Lung (tissue), 12 donors: ENCODE results near the gene GPRC5A. TPM values are rescaled to one million over a fixed set of nuclear protein-coding genes. Genes with fewer than 3 reads are reported as not detected.

Source experiments
- ATAC-seq: fragments of 200-7000 bp; cut with Tn5 transposase; one replicate; pipeline ENCODE4 v1.9.1; 2020; ENCODE audit warnings: moderate number of reproducible peaks; ENCODE audit not compliant: insufficient read depth, low FRiP score
- DNase-seq, 3 donors: peaks; one replicate each; pipeline ENCODE4 v3.0.0-alpha.2; 2013 to 2017
- H3K27ac ChIP-seq, 2 donors: one replicate each; pipeline ENCODE4 v1.5.1; 2013; ENCODE audit warnings: mild to moderate bottlenecking in 2 of 2, moderate library complexity in 2 of 2, control low read depth in 1 of 2, inconsistent platforms in 1 of 2, low read depth in 1 of 2, low read length in 1 of 2
- H3K27me3 ChIP-seq, 3 donors: one replicate each; pipeline ENCODE4 v1.5.1; 2013; ENCODE audit warnings: low read length in 2 of 3; ENCODE audit not compliant: control insufficient read depth in 3 of 3, insufficient read depth in 3 of 3
- H3K36me3 ChIP-seq, 4 donors: one replicate each; pipeline ENCODE4 v1.5.1; 2013; ENCODE audit warnings: low read length in 4 of 4, mild to moderate bottlenecking in 1 of 4, moderate library complexity in 1 of 4; ENCODE audit not compliant: control insufficient read depth in 4 of 4, insufficient read depth in 4 of 4
- H3K4me1 ChIP-seq, 5 donors: one replicate each; pipeline ENCODE4 v1.5.1; 2013; ENCODE audit warnings: low read length in 5 of 5, mild to moderate bottlenecking in 2 of 5, moderate library complexity in 1 of 5; ENCODE audit not compliant: control insufficient read depth in 5 of 5, insufficient read depth in 5 of 5
- H3K4me3 ChIP-seq: one replicate; pipeline ENCODE4 v1.5.1; 2013; ENCODE audit warnings: mild to moderate bottlenecking, control low read depth, moderate library complexity
- H3K9ac ChIP-seq, 2 donors: one replicate each; pipeline ENCODE4 v1.5.1; 2013; ENCODE audit warnings: low read length in 2 of 2, control low read depth in 1 of 2; ENCODE audit not compliant: insufficient read depth in 1 of 2
- H3K9me3 ChIP-seq, 4 donors: one replicate each; pipeline ENCODE4 v1.5.1; 2013; ENCODE audit warnings: low read length in 3 of 4, mild to moderate bottlenecking in 1 of 4, moderate library complexity in 1 of 4; ENCODE audit not compliant: control insufficient read depth in 4 of 4, insufficient read depth in 3 of 4
- CTCF ChIP-seq: IDR thresholded peaks from 2 replicates; pipeline ENCODE4 v1.5.1; 2012; ENCODE audit warnings: mild to moderate bottlenecking; ENCODE audit errors: control extremely low read depth, extremely low read depth
- WGBS, 2 donors: extraction: QIAGEN DNeasy Blood & Tissue Kit; methylation state at CpG; one replicate each; pipeline ENCODE4 v1.1.7; 2013; 5-methylcytosine and 5-hydroxymethylcytosine counted together
- polyA plus RNA-seq, 2 donors: library from polyadenylated mRNA; stranded (reverse); fragments of 200-250 nt; gene quantifications; one replicate each; pipeline ENCODE4 v1.2.1, GENCODE V29; 2013
- total RNA-seq, 2 donors: library from RNA; depleted of rRNA in 1 of 2; stranded (reverse); fragments of >200 nt in 1 of 2; gene quantifications; one replicate each; pipeline ENCODE4 v1.2.1, GENCODE V29; 2014 to 2021
- donor health status: control.
- donor health status: control.
- donor health status: Bipolar disorder and iron deficiency.
- donor health status: healthy.
- donor health status: DM: yes; HTN: yes; CAD: no.

Gene GPRC5A
- total and polyA plus RNA-seq, 4 donors: 117 to 418 (median 172) TPM

- H3K4me1 ChIP-seq: peaks cover 0 to 15% (median 0%) of the 10 kb centered on the region in 5 donors
- H3K4me3 ChIP-seq: no peak overlapping the region
- peak overlapping the region in 1 of 2 donors; percentile 84 for H3K27ac ChIP-seq
- DNase-seq (no peak), ATAC-seq (no peak)
- H3K9ac ChIP-seq: no peak overlapping the region
- no peaks in the 10 kb centered on the region for H3K36me3 ChIP-seq
- H3K9me3 ChIP-seq: no peaks in the 10 kb centered on the region
- 71 to 85% methylated on average over 1 to 2 of the region's 2 CpGs for WGBS, 2 donors
- no peak for TF ChIP-seq CTCF
- no peaks in the 10 kb centered on the region for H3K27me3 ChIP-seq
Observed at GRCh38 chr12:12900786-12901157, 9.4 kb downstream of the GPRC5A start.

GRCh38 chr12:12901158-12901791 lies 9.9 kb downstream of the GPRC5A start:
- Histone ChIP-seq H3K9me3 (no peaks in the 10 kb centered on the region), H3K27ac (peak overlapping the region in 1 of 2 donors; percentile 84), H3K9ac (no peak overlapping the region), H3K36me3 (no peaks in the 10 kb centered on the region), H3K4me1 (peaks cover 0 to 15% (median 0%) of the 10 kb centered on the region in 5 donors), H3K4me3 (no peak overlapping the region), H3K27me3 (no peaks in the 10 kb centered on the region)
- TF ChIP-seq CTCF: no peak
- peak in 1 of 3 donors; percentile 50 for DNase-seq
- ATAC-seq: peak; percentile 68
- WGBS, 2 donors: 67 to 83% methylated on average over 10 of the region's 10 CpGs

- no peak overlapping the region for H3K9ac ChIP-seq
- TF ChIP-seq CTCF: no peak
- ATAC-seq: peak; percentile 35
- no peak overlapping the region for H3K4me3 ChIP-seq
- H3K27ac ChIP-seq: peak overlapping the region in 1 of 2 donors; percentile 48
- peaks cover 0 to 15% (median 0%) of the 10 kb centered on the region in 5 donors for H3K4me1 ChIP-seq
- DNase-seq: no peak
- no peaks in the 10 kb centered on the region for H3K36me3 ChIP-seq
- H3K9me3 ChIP-seq: no peaks in the 10 kb centered on the region
- H3K27me3 ChIP-seq: no peaks in the 10 kb centered on the region
Observed at GRCh38 chr12:12902036-12902435, 10.7 kb downstream of the GPRC5A start.
